ENCODE results near the gene KRT82.
A peak's percentile ranks its signal among the peaks of the same experiment; 100 is the strongest.

KRT82 gene

DNA sequence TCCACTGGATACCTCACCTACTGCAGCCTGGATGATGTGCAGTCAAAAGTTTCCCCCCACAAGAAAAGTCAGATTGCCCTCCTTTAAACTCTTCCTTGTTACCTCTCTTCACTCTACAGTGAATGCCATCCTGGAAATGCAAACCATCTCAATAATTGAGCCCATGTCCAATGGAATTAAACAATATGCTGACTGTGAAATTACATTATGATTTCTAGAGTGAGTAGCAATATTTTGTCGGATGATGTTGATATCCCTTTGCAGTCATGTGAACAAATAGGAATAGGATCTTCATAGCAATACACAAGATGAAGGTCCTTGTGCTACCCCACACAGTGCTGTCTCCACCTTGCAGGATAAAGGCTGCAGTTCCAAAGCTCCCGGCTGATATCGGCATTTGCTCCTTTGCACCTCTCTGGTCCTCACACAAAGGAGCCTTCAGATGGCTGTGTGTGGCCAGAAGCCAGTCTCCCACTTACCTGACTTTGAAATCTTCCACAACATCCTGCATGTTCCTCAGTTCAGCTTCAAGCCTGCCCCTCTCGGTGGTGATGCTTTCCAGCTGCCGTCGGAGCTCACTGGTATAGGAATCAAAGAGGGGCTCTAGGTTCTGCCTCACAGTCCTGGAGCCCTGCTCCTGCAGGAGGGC, 26.5 kb upstream of the KRT82 start:
- no peaks in the 10 kb centered on the region for H3K36me3 ChIP-seq (replicated peaks; ENCODE audit: insufficient read depth, low read length)
- H2AFZ ChIP-seq (ENCODE audit: low read length): no peak overlapping the region
- no peaks in the 10 kb centered on the region for H4K20me1 ChIP-seq (ENCODE audit: insufficient read depth, low read length)
- no peaks in the 10 kb centered on the region for H3K9me3 ChIP-seq (replicated peaks; ENCODE audit: insufficient read depth, low read length)
- no peak for DNase-seq
- H3K9me2 ChIP-seq (replicated peaks; ENCODE audit: insufficient read depth, low read length): no peaks in the 10 kb centered on the region
- no peak overlapping the region for H3K4me3 ChIP-seq (ENCODE audit: low read length)
- no peak for TF ChIP-seq EZH2 (optimal IDR thresholded peaks at IDR 0.05; ENCODE audit: low read depth, low read length)
- H3K4me2 ChIP-seq (ENCODE audit: low read depth, low read length): no peak overlapping the region
- no peak overlapping the region for H3K9ac ChIP-seq (ENCODE audit: low read length)
- H3K27me3 ChIP-seq (replicated peaks; ENCODE audit: insufficient read depth, low read length): peaks cover 88% of the 10 kb centered on the region
- H3K27ac ChIP-seq (ENCODE audit: low read length): no peak overlapping the region
- no peaks in the 10 kb centered on the region for H3F3A ChIP-seq (ENCODE audit: insufficient read depth, low read length)
- no peaks in the 10 kb centered on the region for H3K4me1 ChIP-seq (ENCODE audit: low read length)
- H3K79me2 ChIP-seq (ENCODE audit: low read length): no peaks in the 10 kb centered on the region

DNA sequence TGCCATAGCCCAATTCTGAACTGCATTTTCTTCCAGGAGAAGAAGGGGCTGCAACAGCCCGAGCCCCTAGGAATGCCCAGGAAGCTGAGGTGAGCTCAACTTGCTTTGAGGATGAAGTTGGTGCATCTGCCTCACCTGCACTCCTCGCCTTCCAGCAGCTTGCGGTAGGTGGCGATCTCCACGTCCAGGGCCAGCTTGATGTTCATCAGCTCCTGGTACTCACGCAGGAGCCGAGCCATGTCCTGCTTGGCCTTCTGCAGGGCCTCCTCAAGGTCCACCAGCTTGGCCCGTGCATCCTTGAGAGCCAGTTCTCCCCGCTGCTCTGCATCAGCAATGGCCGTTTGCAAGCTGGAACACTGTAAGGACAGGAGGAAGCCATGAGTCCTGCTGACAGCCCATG, 22.0 kb upstream of the KRT82 start:
- H3K36me3 ChIP-seq (replicated peaks; ENCODE audit: insufficient read depth, low read length): no peaks in the 10 kb centered on the region
- no peaks in the 10 kb centered on the region for H3K9me2 ChIP-seq (replicated peaks; ENCODE audit: insufficient read depth, low read length)
- no peaks in the 10 kb centered on the region for H4K20me1 ChIP-seq (ENCODE audit: insufficient read depth, low read length)
- no peak overlapping the region for H2AFZ ChIP-seq (ENCODE audit: low read length)
- H3K79me2 ChIP-seq (ENCODE audit: low read length): no peaks in the 10 kb centered on the region
- TF ChIP-seq, protein P1, sequence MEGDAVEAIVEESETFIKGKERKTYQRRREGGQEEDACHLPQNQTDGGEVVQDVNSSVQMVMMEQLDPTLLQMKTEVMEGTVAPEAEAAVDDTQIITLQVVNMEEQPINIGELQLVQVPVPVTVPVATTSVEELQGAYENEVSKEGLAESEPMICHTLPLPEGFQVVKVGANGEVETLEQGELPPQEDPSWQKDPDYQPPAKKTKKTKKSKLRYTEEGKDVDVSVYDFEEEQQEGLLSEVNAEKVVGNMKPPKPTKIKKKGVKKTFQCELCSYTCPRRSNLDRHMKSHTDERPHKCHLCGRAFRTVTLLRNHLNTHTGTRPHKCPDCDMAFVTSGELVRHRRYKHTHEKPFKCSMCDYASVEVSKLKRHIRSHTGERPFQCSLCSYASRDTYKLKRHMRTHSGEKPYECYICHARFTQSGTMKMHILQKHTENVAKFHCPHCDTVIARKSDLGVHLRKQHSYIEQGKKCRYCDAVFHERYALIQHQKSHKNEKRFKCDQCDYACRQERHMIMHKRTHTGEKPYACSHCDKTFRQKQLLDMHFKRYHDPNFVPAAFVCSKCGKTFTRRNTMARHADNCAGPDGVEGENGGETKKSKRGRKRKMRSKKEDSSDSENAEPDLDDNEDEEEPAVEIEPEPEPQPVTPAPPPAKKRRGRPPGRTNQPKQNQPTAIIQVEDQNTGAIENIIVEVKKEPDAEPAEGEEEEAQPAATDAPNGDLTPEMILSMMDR (IDR thresholded peaks at IDR 0.05; ENCODE audit: low read length): peak; percentile 16; the same call in 1 of the 2 replicates
- TF ChIP-seq EZH2 (optimal IDR thresholded peaks at IDR 0.05; ENCODE audit: low read depth, low read length) (no peak), EZH2phosphoT487 (IDR thresholded peaks at IDR 0.05; ENCODE audit: low read length) (no peak)
- H3F3A ChIP-seq (ENCODE audit: insufficient read depth, low read length): no peaks in the 10 kb centered on the region
- H3K27ac ChIP-seq (ENCODE audit: low read length): no peak overlapping the region
- H3K9me3 ChIP-seq (replicated peaks; ENCODE audit: insufficient read depth, low read length): no peaks in the 10 kb centered on the region
- no peak overlapping the region for H3K9ac ChIP-seq (ENCODE audit: low read length)
- H3K27me3 ChIP-seq (replicated peaks; ENCODE audit: insufficient read depth, low read length): peaks cover 83% of the 10 kb centered on the region
- H3K4me1 ChIP-seq (ENCODE audit: low read length): no peaks in the 10 kb centered on the region
- H3K4me2 ChIP-seq (ENCODE audit: low read depth, low read length): no peak overlapping the region
- DNase-seq: no peak
- H3K4me3 ChIP-seq (ENCODE audit: low read length): no peak overlapping the region

DNA sequence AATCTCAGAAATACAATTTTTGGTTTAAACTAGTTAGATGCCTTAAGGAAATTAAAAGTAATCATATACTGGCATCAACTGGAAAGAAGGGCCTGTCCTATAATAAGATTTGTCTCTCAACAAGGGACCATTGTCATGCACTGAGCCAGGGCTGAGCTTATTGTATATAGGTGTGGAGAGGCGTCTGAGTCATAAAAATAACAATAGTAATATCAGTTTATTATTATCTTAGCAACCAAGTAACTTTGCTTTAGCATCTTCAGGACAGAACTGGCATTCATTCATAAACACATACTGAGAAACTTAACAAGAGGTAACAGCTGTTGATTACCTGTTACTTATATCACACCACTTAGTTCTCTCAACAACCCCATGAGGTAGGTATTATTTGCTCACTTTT, 20.9 kb upstream of the KRT82 start:
- Histone ChIP-seq H3K4me1 (ENCODE audit: low read length) (no peaks in the 10 kb centered on the region), H3K79me2 (ENCODE audit: low read length) (no peaks in the 10 kb centered on the region), H3K27me3 (replicated peaks; ENCODE audit: insufficient read depth, low read length) (peaks cover 76% of the 10 kb centered on the region), H3K9ac (ENCODE audit: low read length) (no peak overlapping the region), H3K9me2 (replicated peaks; ENCODE audit: insufficient read depth, low read length) (no peaks in the 10 kb centered on the region), H2AFZ (ENCODE audit: low read length) (no peak overlapping the region), H4K20me1 (ENCODE audit: insufficient read depth, low read length) (no peaks in the 10 kb centered on the region), H3F3A (ENCODE audit: insufficient read depth, low read length) (no peaks in the 10 kb centered on the region), H3K4me3 (ENCODE audit: low read length) (no peak overlapping the region), H3K27ac (ENCODE audit: low read length) (no peak overlapping the region), H3K4me2 (ENCODE audit: low read depth, low read length) (no peak overlapping the region), H3K9me3 (replicated peaks; ENCODE audit: insufficient read depth, low read length) (no peaks in the 10 kb centered on the region), H3K36me3 (replicated peaks; ENCODE audit: insufficient read depth, low read length) (no peaks in the 10 kb centered on the region)
- TF ChIP-seq, protein P1 (IDR thresholded peaks at IDR 0.05; ENCODE audit: low read length): no peak
- TF ChIP-seq EZH2 (optimal IDR thresholded peaks at IDR 0.05; ENCODE audit: low read depth, low read length) (no peak), EZH2phosphoT487 (IDR thresholded peaks at IDR 0.05; ENCODE audit: low read length) (no peak)
- DNase-seq: no peak

DNA sequence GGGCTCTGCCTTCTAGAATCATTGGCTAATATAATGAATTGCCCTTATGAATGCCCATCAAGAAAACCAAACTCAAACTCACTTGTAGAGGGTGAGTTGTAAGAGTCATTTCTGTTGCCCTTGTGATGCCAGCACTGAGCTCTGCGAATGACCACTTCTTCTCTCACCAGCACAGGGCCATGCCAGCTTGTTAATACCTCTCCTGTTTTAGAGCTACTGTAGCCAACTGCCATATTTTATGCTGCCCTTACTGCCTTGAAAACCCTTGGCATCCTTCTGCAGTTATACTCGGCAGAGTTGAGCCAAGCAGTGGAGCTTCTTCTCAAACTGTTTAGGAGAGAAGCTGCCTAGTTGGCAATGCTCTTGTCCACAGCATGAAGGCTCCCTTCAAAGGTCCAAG, 19.9 kb upstream of the KRT82 start:
- no peak for DNase-seq
- Histone ChIP-seq H3K27me3 (replicated peaks; ENCODE audit: insufficient read depth, low read length) (peaks cover 65% of the 10 kb centered on the region), H2AFZ (ENCODE audit: low read length) (no peak overlapping the region), H3K9ac (ENCODE audit: low read length) (no peak overlapping the region), H3K4me2 (ENCODE audit: low read depth, low read length) (no peak overlapping the region), H3K4me3 (ENCODE audit: low read length) (no peak overlapping the region), H3K9me2 (replicated peaks; ENCODE audit: insufficient read depth, low read length) (no peaks in the 10 kb centered on the region), H3K9me3 (replicated peaks; ENCODE audit: insufficient read depth, low read length) (no peaks in the 10 kb centered on the region), H4K20me1 (ENCODE audit: insufficient read depth, low read length) (no peaks in the 10 kb centered on the region), H3K4me1 (ENCODE audit: low read length) (no peaks in the 10 kb centered on the region), H3K27ac (ENCODE audit: low read length) (no peak overlapping the region), H3K79me2 (ENCODE audit: low read length) (no peaks in the 10 kb centered on the region), H3K36me3 (replicated peaks; ENCODE audit: insufficient read depth, low read length) (no peaks in the 10 kb centered on the region), H3F3A (ENCODE audit: insufficient read depth, low read length) (no peaks in the 10 kb centered on the region)
- TF ChIP-seq EZH2 (optimal IDR thresholded peaks at IDR 0.05; ENCODE audit: low read depth, low read length): no peak
- TF ChIP-seq, protein P1 (IDR thresholded peaks at IDR 0.05; ENCODE audit: low read length): no peak
- TF ChIP-seq EZH2phosphoT487 (IDR thresholded peaks at IDR 0.05; ENCODE audit: low read length): no peak
